ENCODE measurements around the gene MACROD1.

- TF ChIP-seq POLR2AphosphoS5 (IDR thresholded peaks at IDR 0.05; ENCODE audit: borderline replicate concordance, low read depth, low read length), result no peak
- no peak for TF ChIP-seq EZH2 (IDR thresholded peaks at IDR 0.05)
- TF ChIP-seq FOXP2 (optimal IDR thresholded peaks at IDR 0.05; ENCODE audit: control extremely low read depth, extremely low read length, insufficient read depth), result no peak
Observed at GRCh38 chr11:64078284-64078683, 87.6 kb downstream of the MACROD1 start.

Measured in SK-N-MC (cell line).